GM12872 (cell line): ENCODE measurements around the gene ADH4.

ENCODE experiments used
- TF ChIP-seq, protein P1 (sequence below): IDR thresholded peaks from 3 replicates; pipeline ENCODE4 v1.5.1; 2011; ENCODE audit warnings: low read depth, mild to moderate bottlenecking, low read length, moderate library complexity; ENCODE audit not compliant: insufficient read depth

ADH4 gene

DNA sequence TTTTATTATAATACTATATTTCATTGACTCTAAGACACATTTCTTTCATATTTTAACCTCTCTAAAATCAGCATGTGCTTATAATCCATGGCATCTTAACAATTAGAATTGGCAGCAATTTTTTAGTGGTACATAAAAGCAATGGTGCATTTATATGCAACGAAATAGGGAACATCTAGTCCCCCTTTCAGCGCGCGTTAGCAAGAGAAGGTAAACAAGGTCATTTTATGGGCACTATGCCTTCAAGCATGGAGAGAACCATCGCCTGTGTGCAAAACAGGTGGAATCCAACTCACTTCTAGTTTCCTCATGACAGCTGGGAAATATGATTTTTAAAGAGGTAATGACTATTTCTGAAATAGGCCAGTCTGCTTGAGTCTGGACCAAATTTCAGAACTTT lies 61.9 kb downstream of the ADH4 start:
- TF ChIP-seq, protein P1, sequence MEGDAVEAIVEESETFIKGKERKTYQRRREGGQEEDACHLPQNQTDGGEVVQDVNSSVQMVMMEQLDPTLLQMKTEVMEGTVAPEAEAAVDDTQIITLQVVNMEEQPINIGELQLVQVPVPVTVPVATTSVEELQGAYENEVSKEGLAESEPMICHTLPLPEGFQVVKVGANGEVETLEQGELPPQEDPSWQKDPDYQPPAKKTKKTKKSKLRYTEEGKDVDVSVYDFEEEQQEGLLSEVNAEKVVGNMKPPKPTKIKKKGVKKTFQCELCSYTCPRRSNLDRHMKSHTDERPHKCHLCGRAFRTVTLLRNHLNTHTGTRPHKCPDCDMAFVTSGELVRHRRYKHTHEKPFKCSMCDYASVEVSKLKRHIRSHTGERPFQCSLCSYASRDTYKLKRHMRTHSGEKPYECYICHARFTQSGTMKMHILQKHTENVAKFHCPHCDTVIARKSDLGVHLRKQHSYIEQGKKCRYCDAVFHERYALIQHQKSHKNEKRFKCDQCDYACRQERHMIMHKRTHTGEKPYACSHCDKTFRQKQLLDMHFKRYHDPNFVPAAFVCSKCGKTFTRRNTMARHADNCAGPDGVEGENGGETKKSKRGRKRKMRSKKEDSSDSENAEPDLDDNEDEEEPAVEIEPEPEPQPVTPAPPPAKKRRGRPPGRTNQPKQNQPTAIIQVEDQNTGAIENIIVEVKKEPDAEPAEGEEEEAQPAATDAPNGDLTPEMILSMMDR, result no peak

DNA sequence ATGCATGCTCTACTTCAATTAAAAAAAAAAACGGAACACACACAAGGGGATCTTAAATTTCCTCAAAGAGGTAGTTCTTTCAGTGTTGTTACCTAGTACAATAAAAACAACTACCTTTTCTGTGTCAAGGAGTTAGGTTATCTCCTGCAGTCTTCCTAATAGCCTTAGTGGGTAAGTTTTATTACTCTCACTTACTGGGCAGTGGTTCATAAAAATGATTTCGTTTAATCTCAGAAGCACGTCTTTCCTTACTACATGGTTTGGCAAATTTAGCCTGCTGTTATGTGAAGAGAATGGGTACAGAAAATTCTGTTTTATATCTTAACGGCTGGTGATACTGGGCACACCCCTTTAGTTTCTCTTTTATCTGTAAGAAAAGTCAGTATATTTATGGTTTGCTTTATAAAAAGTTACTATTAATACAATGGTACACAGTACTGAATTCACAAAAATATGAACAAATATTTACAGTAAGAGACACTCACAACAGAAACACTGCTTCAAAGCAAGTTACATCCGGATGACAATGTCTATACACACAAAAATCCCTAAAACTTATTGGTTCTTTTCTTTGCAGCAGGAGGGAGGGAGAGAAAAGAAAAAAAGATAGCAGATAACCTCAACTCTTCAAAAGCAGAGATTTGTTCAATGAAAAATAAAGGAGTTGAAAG lies 64.3 kb downstream of the ADH4 start:
- TF ChIP-seq, protein P1, result no peak

DNA sequence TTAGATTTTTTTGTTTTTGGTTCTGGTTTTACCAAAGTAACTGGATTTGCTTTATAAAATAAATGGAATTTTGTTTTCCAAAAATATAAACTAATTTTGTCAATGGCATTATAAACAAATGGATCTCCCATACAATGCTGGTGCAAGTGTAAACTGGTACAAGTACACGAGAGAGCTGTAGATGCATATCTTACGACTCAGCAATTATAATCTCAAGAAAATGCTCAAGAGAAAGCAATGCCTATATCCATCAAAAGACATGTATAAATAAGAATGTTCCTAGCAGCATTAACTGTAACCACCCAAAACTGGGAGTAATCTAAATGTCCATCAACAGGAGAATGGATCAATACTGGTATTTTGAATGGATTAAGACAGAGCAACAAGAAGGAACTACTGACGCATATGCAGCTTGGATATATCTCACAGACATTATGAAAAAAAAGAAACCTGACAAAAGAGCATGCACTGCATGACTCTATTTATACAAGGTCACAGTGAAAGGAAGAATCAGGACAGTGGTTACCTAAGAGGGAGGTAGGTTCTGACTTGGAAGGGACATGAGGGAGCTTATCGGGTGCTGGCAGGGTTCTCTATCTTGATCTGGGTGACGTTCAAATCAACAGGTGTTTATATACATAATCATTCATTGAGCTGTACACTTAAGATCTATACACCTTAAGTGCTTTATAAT lies 65.0 kb downstream of the ADH4 start:
- TF ChIP-seq, protein P1, result no peak

DNA sequence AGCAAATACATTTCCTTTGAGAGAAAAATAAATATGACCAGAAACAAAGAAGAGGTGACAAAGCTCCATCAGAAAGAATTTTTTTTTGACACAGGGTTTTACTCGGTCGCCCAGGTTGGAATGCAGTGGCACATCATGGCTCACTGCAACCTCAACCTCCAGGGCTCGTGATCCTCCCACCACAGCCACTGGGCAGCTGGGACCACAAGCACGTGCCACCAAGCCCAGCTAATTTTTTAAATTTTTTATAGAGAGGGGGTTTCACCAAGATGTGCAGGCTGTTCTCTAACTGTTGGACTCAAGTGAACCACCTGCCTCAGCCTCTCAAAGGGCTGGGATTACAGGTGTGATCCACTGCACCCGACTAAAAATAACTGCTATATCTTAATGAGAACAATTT lies 65.8 kb downstream of the ADH4 start:
- TF ChIP-seq, protein P1, result no peak

DNA sequence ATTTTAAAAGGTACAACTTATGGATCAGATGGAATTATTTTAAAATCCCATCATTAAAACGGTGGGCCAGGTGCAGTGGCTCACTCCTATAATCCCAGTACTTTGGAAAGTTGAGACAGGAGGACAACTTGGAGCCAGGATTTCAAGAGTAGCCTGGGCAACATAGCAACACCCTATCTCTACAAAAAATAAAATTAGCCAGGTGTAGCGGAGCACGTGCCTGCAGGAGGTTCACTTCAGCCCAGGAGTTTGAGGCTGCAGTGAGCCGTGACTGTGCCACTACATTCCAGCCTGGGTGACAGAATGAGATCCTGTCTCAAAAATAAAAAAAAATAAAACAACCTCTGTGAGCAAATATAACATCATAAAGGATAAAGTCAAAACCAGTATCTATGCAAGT lies 66.9 kb downstream of the ADH4 start:
- TF ChIP-seq, protein P1, result no peak

DNA sequence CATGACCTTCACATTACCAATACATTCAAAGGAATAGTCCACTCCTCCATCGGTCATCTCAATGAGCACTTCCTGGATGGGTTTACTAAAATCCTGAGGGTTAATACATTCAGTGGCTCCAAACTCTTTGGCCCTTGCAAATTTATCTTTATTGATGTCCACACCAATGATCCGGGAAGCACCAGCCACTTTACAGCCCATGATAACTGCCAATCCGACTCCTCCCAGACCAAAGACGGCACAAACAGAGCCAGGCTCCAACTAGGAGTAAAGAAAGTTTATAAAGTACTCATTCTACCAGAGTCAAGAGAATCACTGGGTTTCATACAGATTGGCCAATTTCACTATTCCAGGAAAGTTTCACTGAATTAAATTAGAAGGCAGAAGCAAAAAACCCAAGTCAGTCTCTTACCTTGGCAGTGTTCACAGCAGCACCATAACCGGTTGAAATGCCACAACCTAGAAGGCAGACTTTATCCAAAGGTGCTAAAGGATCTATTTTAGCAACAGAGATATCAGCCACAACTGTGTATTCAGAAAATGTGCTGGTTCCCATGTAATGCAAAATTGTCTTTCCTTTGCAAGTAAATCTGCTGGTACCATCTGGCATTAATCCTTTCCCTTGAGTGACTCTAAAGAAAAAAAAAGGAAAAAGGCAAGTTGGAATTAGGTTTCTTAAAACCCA lies 67.7 kb downstream of the ADH4 start:
- TF ChIP-seq, protein P1, result no peak

DNA sequence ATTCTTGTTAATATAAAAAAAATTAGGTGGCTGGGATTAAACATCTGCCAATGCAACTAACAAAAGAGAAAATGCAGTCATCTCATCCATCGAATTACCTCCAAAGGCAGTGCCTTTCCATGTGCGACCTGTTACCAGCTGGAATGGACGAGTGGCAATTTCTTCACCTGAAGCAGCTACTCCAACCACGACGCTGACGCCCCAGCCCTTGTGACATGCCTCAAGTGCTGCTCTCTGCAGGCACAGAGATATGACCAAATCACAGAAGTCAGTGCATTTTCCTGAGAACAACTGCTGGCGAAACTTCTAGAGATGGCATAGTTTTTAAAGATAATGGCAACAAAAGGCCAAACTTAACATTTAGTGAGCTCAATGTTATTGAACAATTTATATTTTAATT lies 69.3 kb downstream of the ADH4 start:
- TF ChIP-seq, protein P1, result no peak
